Measurements from ENCODE around the gene SCN7A. TPM values are rescaled to one million over a fixed set of nuclear protein-coding genes. Genes with fewer than 3 reads are reported as not detected.

Gene SCN7A
- not detected in 2 replicates for total RNA-seq

DNA sequence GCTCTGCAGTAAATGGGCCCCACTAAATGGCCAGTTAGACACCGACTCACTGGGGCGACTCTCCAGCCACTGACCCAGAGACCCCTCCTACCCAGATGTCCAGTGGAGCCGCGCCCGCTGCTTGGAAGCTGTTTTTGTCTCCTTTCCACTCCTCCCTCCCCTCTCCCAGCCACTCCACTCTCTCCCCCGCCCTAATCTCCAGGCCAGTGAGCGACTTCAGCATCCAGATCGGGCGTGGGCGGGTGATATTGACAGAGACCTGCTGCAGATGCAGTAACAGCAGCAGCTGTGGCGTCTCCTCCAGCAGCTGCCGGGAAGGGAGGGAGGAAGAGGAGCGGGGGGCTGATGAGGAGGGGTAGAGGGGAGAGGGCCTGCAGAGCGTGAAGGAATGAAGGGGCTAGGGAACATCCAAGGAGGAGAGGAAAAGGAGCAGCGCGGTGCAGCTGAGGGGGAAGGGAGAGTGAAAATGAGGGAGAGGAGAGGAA lies at the start of gene SCN7A:
TSS of gene SCN7A (minus strand) at position 110 of the 485 bp plus-strand sequence. CDS start 16,553 bp downstream, outside the sequence.
- H3K4me1 Mint-ChIP-seq (ENCODE audit: low read depth) = no peaks in the 10 kb centered on the region
- H3K9me3 Mint-ChIP-seq = no peaks in the 10 kb centered on the region
- no peaks in the 10 kb centered on the region for H3K27me3 Mint-ChIP-seq (ENCODE audit: low read depth)
- H3K27ac Mint-ChIP-seq = no peak within 1 kb of the TSS
- intact Hi-C loops (cut with micrococcal nuclease) = no loop called here
- no peak within 1 kb of the TSS for H3K4me3 Mint-ChIP-seq (ENCODE audit: low read depth)
- H3K36me3 Mint-ChIP-seq (ENCODE audit: low read depth) = no peaks in the 10 kb centered on the region
- DNase-seq (ENCODE audit: low spot score) = no peak

GRCh38 chr2:166539340-166540162 lies 45.5 kb upstream of the SCN7A start:
- Mint-ChIP-seq H3K27ac (no peak overlapping the region), H3K36me3 (ENCODE audit: low read depth) (no peaks in the 10 kb centered on the region), H3K27me3 (ENCODE audit: low read depth) (no peaks in the 10 kb centered on the region), H3K4me3 (ENCODE audit: low read depth) (no peak overlapping the region), H3K4me1 (ENCODE audit: low read depth) (peaks cover 1% of the 10 kb centered on the region), H3K9me3 (no peaks in the 10 kb centered on the region)
- DNase-seq (ENCODE audit: low spot score) = no peak
- intact Hi-C loops (cut with micrococcal nuclease) = loop anchor here (1.0 to 5.0 kb wide), 2 partner anchors 673 to 1583 kb away; no protein-coding TSS in a partner anchor

GRCh38 chr2:166536111-166536510 lies 42.1 kb upstream of the SCN7A start:
- H3K36me3 Mint-ChIP-seq (ENCODE audit: low read depth) = no peaks in the 10 kb centered on the region
- no peak for DNase-seq (ENCODE audit: low spot score)
- intact Hi-C loops (cut with micrococcal nuclease) = loop anchor here (5.0 kb wide), 1 partner anchor 1586 kb away; no protein-coding TSS in a partner anchor
- no peaks in the 10 kb centered on the region for H3K27me3 Mint-ChIP-seq (ENCODE audit: low read depth)
- H3K9me3 Mint-ChIP-seq = no peaks in the 10 kb centered on the region
- no peak overlapping the region for H3K4me3 Mint-ChIP-seq (ENCODE audit: low read depth)
- no peak overlapping the region for H3K27ac Mint-ChIP-seq
- H3K4me1 Mint-ChIP-seq (ENCODE audit: low read depth) = peaks cover 1% of the 10 kb centered on the region

DNA sequence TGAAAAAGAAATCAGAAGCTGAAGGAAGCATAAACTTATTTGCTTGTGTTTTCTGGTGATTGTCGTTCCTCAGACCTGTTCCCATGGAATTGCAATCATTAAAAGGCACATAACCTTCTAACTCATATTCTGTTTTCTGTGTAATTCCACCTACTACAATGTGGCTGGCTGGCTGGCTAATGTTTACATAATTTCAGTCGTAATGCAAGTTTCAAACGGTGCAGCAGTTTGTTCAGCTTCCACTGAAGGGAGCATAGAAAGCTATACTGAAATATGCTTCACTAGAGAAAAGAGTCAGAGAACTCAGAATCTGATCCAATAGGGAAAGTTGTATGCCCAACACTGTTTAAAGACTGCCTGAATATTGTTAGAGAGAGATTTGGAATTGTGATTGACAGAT lies 27.1 kb upstream of the SCN7A start:
- no peak overlapping the region for H3K27ac Mint-ChIP-seq
- H3K27me3 Mint-ChIP-seq (ENCODE audit: low read depth) = no peaks in the 10 kb centered on the region
- intact Hi-C loops (cut with micrococcal nuclease) = no loop called here
- H3K9me3 Mint-ChIP-seq = no peaks in the 10 kb centered on the region
- DNase-seq (ENCODE audit: low spot score) = no peak
- H3K4me1 Mint-ChIP-seq (ENCODE audit: low read depth) = no peaks in the 10 kb centered on the region
- no peak overlapping the region for H3K4me3 Mint-ChIP-seq (ENCODE audit: low read depth)
- no peaks in the 10 kb centered on the region for H3K36me3 Mint-ChIP-seq (ENCODE audit: low read depth)

DNA sequence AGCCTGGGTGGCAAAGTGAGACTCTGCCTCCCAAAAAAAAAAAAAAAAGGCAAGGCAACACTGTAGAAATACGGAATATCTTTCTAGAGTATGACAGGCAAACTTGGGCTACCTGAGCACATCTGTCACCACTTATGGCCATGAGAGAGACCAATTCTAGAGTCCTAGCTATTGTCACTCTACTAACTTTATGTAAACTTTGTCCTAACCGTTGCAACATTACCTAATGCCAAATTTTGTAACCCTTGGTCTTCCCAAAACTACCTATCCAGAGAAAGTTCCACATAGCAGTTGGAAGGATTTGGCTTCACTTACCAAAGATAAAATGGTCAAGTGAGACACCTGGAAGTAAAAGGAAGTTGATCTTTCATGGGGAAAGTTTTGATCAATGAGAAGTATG lies 26.6 kb upstream of the SCN7A start:
- Mint-ChIP-seq H3K27me3 (ENCODE audit: low read depth) (no peaks in the 10 kb centered on the region), H3K9me3 (no peaks in the 10 kb centered on the region), H3K4me3 (ENCODE audit: low read depth) (no peak overlapping the region), H3K4me1 (ENCODE audit: low read depth) (no peaks in the 10 kb centered on the region), H3K36me3 (ENCODE audit: low read depth) (no peaks in the 10 kb centered on the region), H3K27ac (no peak overlapping the region)
- intact Hi-C loops (cut with micrococcal nuclease) = no loop called here
- no peak for DNase-seq (ENCODE audit: low spot score)

GRCh38 chr2:166519391-166519962 lies 25.4 kb upstream of the SCN7A start:
- intact Hi-C loops (cut with micrococcal nuclease) = no loop called here
- H3K4me1 Mint-ChIP-seq (ENCODE audit: low read depth) = no peaks in the 10 kb centered on the region
- no peaks in the 10 kb centered on the region for H3K9me3 Mint-ChIP-seq
- no peak for DNase-seq (ENCODE audit: low spot score)
- no peak overlapping the region for H3K4me3 Mint-ChIP-seq (ENCODE audit: low read depth)
- H3K36me3 Mint-ChIP-seq (ENCODE audit: low read depth) = no peaks in the 10 kb centered on the region
- H3K27ac Mint-ChIP-seq = no peak overlapping the region
- H3K27me3 Mint-ChIP-seq (ENCODE audit: low read depth) = no peaks in the 10 kb centered on the region

- Mint-ChIP-seq H3K4me1 (ENCODE audit: low read depth) (no peaks in the 10 kb centered on the region), H3K4me3 (ENCODE audit: low read depth) (no peak overlapping the region), H3K27ac (no peak overlapping the region), H3K9me3 (no peaks in the 10 kb centered on the region), H3K27me3 (ENCODE audit: low read depth) (no peaks in the 10 kb centered on the region), H3K36me3 (ENCODE audit: low read depth) (no peaks in the 10 kb centered on the region)
- intact Hi-C loops (cut with micrococcal nuclease) = no loop called here
- DNase-seq (ENCODE audit: low spot score) = no peak
Measured at GRCh38 chr2:166518634-166519390, 24.8 kb upstream of the SCN7A start.

DNA sequence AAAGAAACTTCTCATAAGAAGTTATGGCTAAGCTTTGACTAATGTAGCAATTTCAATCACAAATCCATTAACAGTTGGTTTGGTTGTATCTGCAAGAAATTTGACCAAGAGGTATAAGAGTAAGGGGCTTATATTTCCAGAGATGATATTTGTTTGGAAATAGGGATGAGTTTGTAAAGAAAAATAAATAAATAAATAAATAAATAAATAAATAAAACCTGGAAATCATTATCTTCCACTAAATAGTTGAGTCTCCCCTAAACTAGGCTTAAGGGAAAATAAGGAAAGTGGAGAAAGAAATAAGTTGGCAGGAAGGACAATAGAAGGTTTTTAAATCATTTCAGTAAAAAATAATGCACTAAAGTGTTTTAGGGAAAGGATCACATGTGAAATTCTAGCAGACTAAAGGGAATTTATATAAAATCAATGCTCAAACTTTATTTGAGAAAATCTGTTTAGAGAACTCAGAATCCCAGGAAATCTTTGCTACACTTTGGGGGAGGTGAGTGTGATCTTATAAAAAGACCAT lies 23.5 kb upstream of the SCN7A start:
- DNase-seq (ENCODE audit: low spot score) = no peak
- no peak overlapping the region for H3K27ac Mint-ChIP-seq
- no peaks in the 10 kb centered on the region for H3K4me1 Mint-ChIP-seq (ENCODE audit: low read depth)
- intact Hi-C loops (cut with micrococcal nuclease) = no loop called here
- no peaks in the 10 kb centered on the region for H3K9me3 Mint-ChIP-seq
- H3K36me3 Mint-ChIP-seq (ENCODE audit: low read depth) = no peaks in the 10 kb centered on the region
- H3K27me3 Mint-ChIP-seq (ENCODE audit: low read depth) = no peaks in the 10 kb centered on the region
- no peak overlapping the region for H3K4me3 Mint-ChIP-seq (ENCODE audit: low read depth)

DNA sequence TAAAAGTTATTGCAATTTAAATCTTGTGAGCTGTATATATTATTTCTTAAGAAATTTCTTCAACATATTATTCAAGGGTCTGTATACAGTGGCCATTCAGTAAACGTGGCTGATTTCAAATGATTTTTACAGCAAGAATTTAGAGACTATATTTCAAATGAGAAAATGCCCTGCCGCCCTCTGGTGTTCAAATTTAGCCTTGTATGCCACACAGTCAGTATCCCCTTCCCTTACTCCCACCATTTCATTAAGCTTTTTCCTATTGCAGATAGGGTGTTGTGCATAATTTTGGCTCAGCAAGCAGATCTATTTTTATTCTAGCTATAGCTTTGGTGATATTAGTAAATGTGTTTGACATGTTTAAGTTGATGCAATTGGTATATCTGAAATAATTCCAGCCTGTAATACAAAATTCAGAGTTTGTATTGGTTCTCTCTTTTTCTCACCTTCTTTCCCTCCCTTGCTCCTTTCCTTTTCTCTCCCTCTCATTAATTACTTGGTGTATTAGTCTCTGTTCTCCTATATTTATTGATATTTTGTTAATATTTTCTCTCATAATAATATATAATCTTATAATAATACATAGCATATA lies 22.8 kb upstream of the SCN7A start:
- Mint-ChIP-seq H3K4me3 (ENCODE audit: low read depth) (no peak overlapping the region), H3K36me3 (ENCODE audit: low read depth) (no peaks in the 10 kb centered on the region), H3K4me1 (ENCODE audit: low read depth) (no peaks in the 10 kb centered on the region), H3K9me3 (no peaks in the 10 kb centered on the region), H3K27me3 (ENCODE audit: low read depth) (no peaks in the 10 kb centered on the region), H3K27ac (no peak overlapping the region)
- DNase-seq (ENCODE audit: low spot score) = no peak
- intact Hi-C loops (cut with micrococcal nuclease) = no loop called here

- intact Hi-C loops (cut with micrococcal nuclease) = no loop called here
- Mint-ChIP-seq H3K36me3 (ENCODE audit: low read depth) (no peaks in the 10 kb centered on the region), H3K4me3 (ENCODE audit: low read depth) (no peak overlapping the region)
Measured at GRCh38 chr2:166513952-166514351, 19.9 kb upstream of the SCN7A start.

GRCh38 chr2:166499281-166499680 lies 5.2 kb upstream of the SCN7A start:
- intact Hi-C loops (cut with micrococcal nuclease) = no loop called here
- DNase-seq (ENCODE audit: low spot score) = no peak
- no peaks in the 10 kb centered on the region for H3K9me3 Mint-ChIP-seq
- no peaks in the 10 kb centered on the region for H3K27me3 Mint-ChIP-seq (ENCODE audit: low read depth)
- H3K4me1 Mint-ChIP-seq (ENCODE audit: low read depth) = no peaks in the 10 kb centered on the region
- H3K36me3 Mint-ChIP-seq (ENCODE audit: low read depth) = no peaks in the 10 kb centered on the region
- H3K27ac Mint-ChIP-seq = no peak overlapping the region
- H3K4me3 Mint-ChIP-seq (ENCODE audit: low read depth) = no peak overlapping the region

More at GRCh38 chr2:166513952-166514351, 19.9 kb upstream of the SCN7A start:
- no peak for DNase-seq (ENCODE audit: low spot score)
- no peaks in the 10 kb centered on the region for H3K27me3 Mint-ChIP-seq (ENCODE audit: low read depth)
- no peaks in the 10 kb centered on the region for H3K4me1 Mint-ChIP-seq (ENCODE audit: low read depth)
- no peak overlapping the region for H3K27ac Mint-ChIP-seq
- H3K9me3 Mint-ChIP-seq = no peaks in the 10 kb centered on the region

GRCh38 chr2:166491461-166491860 lies 2.6 kb downstream of the SCN7A start:
- DNase-seq (ENCODE audit: low spot score) = no peak
- no peaks in the 10 kb centered on the region for H3K4me1 Mint-ChIP-seq (ENCODE audit: low read depth)
- H3K27ac Mint-ChIP-seq = no peak overlapping the region
- H3K36me3 Mint-ChIP-seq (ENCODE audit: low read depth) = no peaks in the 10 kb centered on the region
- intact Hi-C loops (cut with micrococcal nuclease) = no loop called here
- no peak overlapping the region for H3K4me3 Mint-ChIP-seq (ENCODE audit: low read depth)
- no peaks in the 10 kb centered on the region for H3K27me3 Mint-ChIP-seq (ENCODE audit: low read depth)
- no peaks in the 10 kb centered on the region for H3K9me3 Mint-ChIP-seq

All from activated T-helper 2 cell treated with anti-CD3 and anti-CD28 coated beads, Interferon-gamma antibody, Interleukin-2, Interleukin-4, amounts not matched to agents 10 μg/mL and 5 μg/mL and 100 μg/mL, durations not matched to agents 14 hours and 24 hours and 36 hours (primary cell).